Body of pancreas (tissue), 4 donors: ENCODE data around the gene CPA2. TPM values are rescaled to one million over a fixed set of nuclear protein-coding genes. Genes with fewer than 3 reads are reported as not detected.

Source experiments
- ATAC-seq: fragments of 150-250 bp; one replicate; pipeline ENCODE4 v1.9.1; 2016
- DNase-seq, 4 donors: peaks; one replicate each; pipeline ENCODE4 v3.0.0-alpha.2; 2019
- H3K27ac ChIP-seq, 4 donors: fragments of 200-600 bp; sonication (generic); 1 replicate in 3 of 4; 2 replicates in 1 of 4; pipeline versions ENCODE4 v1.5.1 to v1.6.1; 2016 to 2019; ENCODE audit warnings: mild to moderate bottlenecking in 1 of 4, mixed read lengths in 1 of 4, moderate library complexity in 1 of 4
- H3K27me3 ChIP-seq, 2 donors: fragments of 200-600 bp; sonication (generic); one replicate each; pipeline ENCODE4 v1.6.0; 2016; ENCODE audit warnings: mild to moderate bottlenecking in 1 of 2
- H3K36me3 ChIP-seq, 2 donors: fragments of 200-600 bp; sonication (generic); replicated peaks in 1 of 2; 2 replicates each; pipeline ENCODE4 v1.5.1; 2016; ENCODE audit warnings: low read depth in 2 of 2; ENCODE audit not compliant: insufficient read depth in 1 of 2
- H3K4me1 ChIP-seq: fragments of 200-600 bp; sonication (generic); one replicate; pipeline ENCODE4 v1.6.0; 2016
- H3K4me3 ChIP-seq, 2 donors: fragments of 200-600 bp; sonication (generic); 1 replicate in 1 of 2; 2 replicates in 1 of 2; pipeline ENCODE4 v1.5.1; 2016 to 2019
- H3K9me3 ChIP-seq, 3 donors: fragments of 200-600 bp; sonication (generic); 1 replicate in 2 of 3; 2 replicates in 1 of 3; pipeline ENCODE4 v1.5.1; 2016
- CTCF ChIP-seq, 7 experiments: fragments of 450-650 bp in 4 of 7; fragments of 200-600 bp in 3 of 7; sonication (generic) in 3 of 7; IDR thresholded peaks; one replicate each; pipeline ENCODE4 v1.5.1; 2016 to 2019; ENCODE audit warnings: antibody characterized with exemption in 7 of 7
- POLR2A ChIP-seq, 3 donors: fragments of 450-650 bp; IDR thresholded peaks; one replicate each; pipeline ENCODE4 v1.6.1; 2016; ENCODE audit warnings: antibody characterized with exemption in 3 of 3, mild to moderate bottlenecking in 2 of 3
- WGBS, 2 donors: methylation state at CpG; one replicate each; pipeline ENCODE4 v1.1.5; 2017; 5-methylcytosine and 5-hydroxymethylcytosine counted together
- intact Hi-C: fragments of 100-400 bp; cut with DNase I; formaldehyde crosslinking; loops from one replicate; pipeline ENCODE4 v1.15.1; 2023
- total RNA-seq, 2 donors: library from RNA; depleted of rRNA; stranded (reverse); fragments of >200 nt; gene quantifications; one replicate each; pipeline ENCODE4 v1.1.0, GENCODE V29; 2016

CPA2 gene
- total RNA-seq, 2 donors from 2014 or later, result 4,161 to 4,381 TPM

GRCh38 chr7:130298544-130299326 lies 32.1 kb downstream of the CPA2 start:
- peaks cover 8% of the 10 kb centered on the region for H3K4me1 ChIP-seq
- DNase-seq, result peak in 1 of 4 donors; percentile 11
- ATAC-seq, result no peak
- TF ChIP-seq POLR2A (IDR thresholded peaks at IDR 0.05) (no peak), CTCF (IDR thresholded peaks at IDR 0.05) (no peak)
- H3K27ac ChIP-seq, result no peak overlapping the region
- H3K9me3 ChIP-seq, result no peaks in the 10 kb centered on the region
- no peaks in the 10 kb centered on the region for H3K27me3 ChIP-seq
- intact Hi-C loops, result loop anchor here (10.0 kb wide), 1 partner anchor 46 kb away; the partner anchor contains the start of gene CPA5
- WGBS, 2 donors, result 77 to 84% methylated on average over 5 of the region's 5 CpGs
- H3K36me3 ChIP-seq, result no peaks in the 10 kb centered on the region
- H3K4me3 ChIP-seq, result no peak overlapping the region

- no peaks in the 10 kb centered on the region for H3K36me3 ChIP-seq
- DNase-seq (no peak), ATAC-seq (no peak)
- H3K9me3 ChIP-seq, result no peaks in the 10 kb centered on the region
- H3K27ac ChIP-seq, result no peak overlapping the region
- intact Hi-C loops, result loop anchor here (10.0 kb wide), 1 partner anchor 45 kb away; the partner anchor contains the start of gene CPA5
- 62 to 80% methylated on average over 7 of the region's 7 CpGs for WGBS, 2 donors
- no peaks in the 10 kb centered on the region for H3K27me3 ChIP-seq
- H3K4me3 ChIP-seq, result no peak overlapping the region
- TF ChIP-seq POLR2A (IDR thresholded peaks at IDR 0.05) (no peak), CTCF (IDR thresholded peaks at IDR 0.05) (no peak)
- H3K4me1 ChIP-seq, result peaks cover 8% of the 10 kb centered on the region
Observed at GRCh38 chr7:130299866-130300265, 33.2 kb downstream of the CPA2 start.

- WGBS, 2 donors, result 83 to 91% methylated on average over 7 to 8 of the region's 8 CpGs
- no peak for DNase-seq
Observed at GRCh38 chr7:130301501-130302020, 34.9 kb downstream of the CPA2 start.

GRCh38 chr7:130302649-130303048 lies 36.0 kb downstream of the CPA2 start:
- no peaks in the 10 kb centered on the region for H3K27me3 ChIP-seq
- ATAC-seq (no peak), DNase-seq (no peak)
- H3K27ac ChIP-seq, result no peak overlapping the region
- H3K9me3 ChIP-seq, result no peaks in the 10 kb centered on the region
- intact Hi-C loops, result no loop called here
- H3K36me3 ChIP-seq, result no peaks in the 10 kb centered on the region
- H3K4me3 ChIP-seq, result no peak overlapping the region
- peaks cover 8% of the 10 kb centered on the region for H3K4me1 ChIP-seq
- TF ChIP-seq POLR2A (IDR thresholded peaks at IDR 0.05) (no peak), CTCF (IDR thresholded peaks at IDR 0.05) (no peak)

More at GRCh38 chr7:130301501-130302020, 34.9 kb downstream of the CPA2 start:
- no peak overlapping the region for H3K27ac ChIP-seq
- intact Hi-C loops, result no loop called here
- no peaks in the 10 kb centered on the region for H3K27me3 ChIP-seq
- TF ChIP-seq POLR2A (IDR thresholded peaks at IDR 0.05) (no peak), CTCF (IDR thresholded peaks at IDR 0.05) (no peak)
- peaks cover 8% of the 10 kb centered on the region for H3K4me1 ChIP-seq
- H3K36me3 ChIP-seq, result no peaks in the 10 kb centered on the region
- no peak for ATAC-seq
- no peaks in the 10 kb centered on the region for H3K9me3 ChIP-seq
- H3K4me3 ChIP-seq, result no peak overlapping the region
